ENCODE data around the gene UBE2V1.

The UBE2V1 gene

DNA sequence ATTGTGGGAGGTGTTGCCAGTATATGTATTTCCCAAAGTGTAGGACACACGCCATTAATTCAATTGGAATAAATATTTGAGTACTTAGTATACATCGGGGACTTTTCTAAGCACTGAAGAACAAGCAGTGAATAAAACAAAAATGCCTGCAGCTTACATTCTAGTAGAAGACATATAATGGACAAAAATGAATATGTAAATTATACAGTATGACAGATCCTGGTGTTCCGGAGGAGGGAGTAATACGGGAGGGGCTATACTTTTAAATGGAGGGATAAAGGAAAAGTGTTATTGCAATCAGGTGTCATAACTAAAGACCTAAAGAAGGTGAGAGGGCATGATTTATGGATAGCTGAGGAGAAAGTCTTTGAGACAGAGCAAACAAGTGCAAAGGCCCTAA is 15.1 kb downstream of the UBE2V1 start:
- TF ChIP-seq, protein P1, sequence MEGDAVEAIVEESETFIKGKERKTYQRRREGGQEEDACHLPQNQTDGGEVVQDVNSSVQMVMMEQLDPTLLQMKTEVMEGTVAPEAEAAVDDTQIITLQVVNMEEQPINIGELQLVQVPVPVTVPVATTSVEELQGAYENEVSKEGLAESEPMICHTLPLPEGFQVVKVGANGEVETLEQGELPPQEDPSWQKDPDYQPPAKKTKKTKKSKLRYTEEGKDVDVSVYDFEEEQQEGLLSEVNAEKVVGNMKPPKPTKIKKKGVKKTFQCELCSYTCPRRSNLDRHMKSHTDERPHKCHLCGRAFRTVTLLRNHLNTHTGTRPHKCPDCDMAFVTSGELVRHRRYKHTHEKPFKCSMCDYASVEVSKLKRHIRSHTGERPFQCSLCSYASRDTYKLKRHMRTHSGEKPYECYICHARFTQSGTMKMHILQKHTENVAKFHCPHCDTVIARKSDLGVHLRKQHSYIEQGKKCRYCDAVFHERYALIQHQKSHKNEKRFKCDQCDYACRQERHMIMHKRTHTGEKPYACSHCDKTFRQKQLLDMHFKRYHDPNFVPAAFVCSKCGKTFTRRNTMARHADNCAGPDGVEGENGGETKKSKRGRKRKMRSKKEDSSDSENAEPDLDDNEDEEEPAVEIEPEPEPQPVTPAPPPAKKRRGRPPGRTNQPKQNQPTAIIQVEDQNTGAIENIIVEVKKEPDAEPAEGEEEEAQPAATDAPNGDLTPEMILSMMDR (IDR thresholded peaks at IDR 0.05): no peak

DNA sequence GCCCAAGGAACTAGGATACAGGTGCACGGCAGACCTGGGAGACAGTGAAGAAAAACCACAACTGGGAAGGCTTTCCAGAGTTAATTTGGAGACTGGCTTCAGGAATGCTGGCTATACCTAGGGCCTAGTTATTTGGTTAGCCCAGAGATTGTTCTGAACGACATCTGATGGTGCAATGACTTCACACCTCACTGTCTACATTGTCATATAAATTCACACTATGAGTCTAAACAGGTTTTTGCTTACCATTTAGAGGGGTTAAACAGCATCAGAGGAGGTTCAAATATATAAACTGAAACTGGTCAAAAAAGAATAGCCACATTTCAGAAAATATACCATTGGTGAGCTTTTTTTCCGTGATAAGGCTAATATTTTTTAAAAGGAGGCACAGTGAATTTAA is 16.7 kb downstream of the UBE2V1 start:
- TF ChIP-seq, protein P1 (IDR thresholded peaks at IDR 0.05): no peak

DNA sequence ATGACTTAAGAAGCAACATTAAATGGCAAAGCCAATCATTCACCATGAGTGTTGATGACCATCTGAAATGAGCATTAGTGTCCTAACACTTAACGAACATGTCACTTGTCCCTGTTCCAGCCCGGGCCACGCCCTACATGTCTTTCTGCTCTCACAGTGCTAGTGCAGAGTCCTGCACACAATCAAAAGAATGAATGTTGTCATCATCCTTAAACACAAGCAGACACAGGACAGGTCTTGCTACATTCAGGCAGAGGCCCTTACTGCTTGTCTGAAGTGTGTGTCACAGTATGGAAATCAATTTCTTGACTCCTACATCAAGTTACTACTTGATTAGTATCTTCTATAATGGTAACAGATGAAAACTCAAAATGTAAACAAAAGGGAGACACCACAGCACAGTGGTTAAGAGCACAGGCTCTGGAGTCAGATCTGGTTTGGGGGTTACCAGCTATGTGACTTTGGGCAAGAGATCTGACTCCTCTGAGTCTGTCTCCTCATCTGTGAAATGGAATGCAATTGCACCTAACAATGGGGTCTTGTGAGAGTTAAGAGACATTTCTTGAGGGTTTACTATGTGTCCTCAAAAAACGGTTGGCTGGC is 17.4 kb downstream of the UBE2V1 start:
- TF ChIP-seq, protein P1 (IDR thresholded peaks at IDR 0.05): no peak

DNA sequence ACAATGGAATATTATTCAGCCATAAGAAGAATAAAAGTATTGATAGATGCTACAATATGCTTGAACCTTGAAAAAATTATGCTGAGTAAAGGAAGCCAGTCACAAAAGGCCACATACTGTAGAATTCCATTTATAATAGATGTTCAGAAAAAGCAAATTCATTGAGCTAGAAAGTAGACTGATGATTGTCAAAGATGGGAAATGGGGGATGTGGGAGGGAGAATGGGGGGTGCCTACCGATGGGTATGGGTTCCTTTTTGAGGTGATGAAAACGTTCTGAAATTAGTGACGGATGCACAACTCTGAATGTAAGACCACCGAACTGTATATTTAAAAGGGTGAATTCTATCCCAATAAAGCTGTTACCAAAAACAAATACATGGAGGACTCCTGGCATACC is 18.4 kb downstream of the UBE2V1 start:
- TF ChIP-seq, protein P1 (IDR thresholded peaks at IDR 0.05): no peak

DNA sequence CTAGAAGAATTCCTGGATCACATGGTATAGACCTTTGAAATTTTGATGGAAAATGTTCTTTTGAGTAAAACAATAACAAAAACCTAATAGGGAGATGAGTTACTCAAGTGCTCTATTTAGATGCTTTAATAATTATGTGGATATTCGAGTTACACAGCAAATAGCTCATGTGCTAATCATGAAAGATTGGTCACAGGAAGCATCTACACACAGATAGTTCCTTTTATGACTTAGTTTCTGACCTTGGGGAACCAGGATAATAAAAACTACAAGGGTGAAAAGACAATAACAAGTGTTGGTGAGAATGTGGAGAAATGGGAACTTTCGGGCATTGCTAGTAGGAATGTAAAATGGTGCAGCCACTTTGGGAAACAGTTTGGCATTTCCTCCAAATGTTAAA is 19.7 kb downstream of the UBE2V1 start:
- TF ChIP-seq, protein P1 (IDR thresholded peaks at IDR 0.05): no peak

DNA sequence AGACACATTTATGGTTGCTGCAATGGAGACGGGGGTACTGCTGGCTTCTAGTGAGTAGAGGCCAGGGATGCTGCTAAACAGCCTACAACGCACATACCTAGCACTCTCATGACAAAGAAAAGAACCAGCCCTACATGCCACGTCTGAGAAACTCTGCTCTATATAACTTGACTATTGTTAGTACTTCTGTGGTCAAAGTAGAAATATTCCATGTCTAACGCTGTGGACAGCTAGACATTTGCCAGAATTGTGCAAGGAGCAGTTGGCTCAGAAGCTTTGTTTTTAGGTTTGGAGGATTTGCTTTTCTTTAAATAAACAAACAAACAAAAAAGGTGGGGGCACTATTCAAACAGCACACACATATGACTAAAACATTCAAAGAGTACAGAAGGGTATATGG is 20.5 kb downstream of the UBE2V1 start:
- TF ChIP-seq, protein P1 (IDR thresholded peaks at IDR 0.05): no peak

DNA sequence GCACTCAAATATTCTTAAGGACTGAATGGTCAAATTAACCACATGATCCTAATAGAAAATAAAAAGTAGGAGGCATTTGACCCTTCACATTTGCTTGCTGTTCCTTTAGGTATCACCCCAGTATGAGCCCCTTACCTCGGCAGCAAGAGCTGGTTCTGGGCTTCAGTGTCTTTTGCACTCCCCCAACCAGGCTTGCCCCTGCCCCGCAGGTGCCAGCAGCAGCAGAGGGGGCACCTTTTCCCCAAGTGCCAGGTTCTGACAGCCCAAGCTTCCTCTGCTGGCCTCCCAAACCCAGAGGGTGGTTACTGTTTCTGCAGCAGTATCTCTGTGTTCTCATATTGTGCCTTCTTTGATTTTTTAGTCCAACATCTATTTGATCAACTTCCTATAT is 23.2 kb downstream of the UBE2V1 start:
- TF ChIP-seq, protein P1 (IDR thresholded peaks at IDR 0.05): no peak
